ENCODE results near the gene USP11.
"Not testable (repeated sequence)": the region's sequence is repeated elsewhere in the genome, so short reads cannot be mapped to it uniquely, and the experiment has no call there.

Gene USP11

GRCh38 chrX:47248576-47248975, 15.8 kb downstream of the USP11 start:
- no peak for DNase-seq

GRCh38 chrX:47250017-47250347, 17.2 kb downstream of the USP11 start:
- no peak for DNase-seq

GRCh38 chrX:47257620-47258019, 24.8 kb downstream of the USP11 start:
- not testable (repeated sequence) for DNase-seq

GRCh38 chrX:47264483-47265173, 31.8 kb downstream of the USP11 start:
- DNase-seq: no peak

GRCh38 chrX:47266643-47267042, 33.8 kb downstream of the USP11 start:
- no peak for DNase-seq

GRCh38 chrX:47272013-47272408, 39.2 kb downstream of the USP11 start:
- DNase-seq: no peak

GRCh38 chrX:47273011-47273730, 40.4 kb downstream of the USP11 start:
- no peak for DNase-seq

- no peak for DNase-seq
These were observed 45.9 kb downstream of the USP11 start for GRCh38 chrX:47278691-47279090.

GRCh38 chrX:47283015-47283771, 50.4 kb downstream of the USP11 start:
- no peak for DNase-seq

- DNase-seq: not testable (repeated sequence)
These were observed 51.8 kb downstream of the USP11 start for GRCh38 chrX:47284616-47285015.

GRCh38 chrX:47285836-47286320, 53.1 kb downstream of the USP11 start:
- DNase-seq: no peak

GRCh38 chrX:47293106-47293505, 60.3 kb downstream of the USP11 start:
- no peak for DNase-seq

- no peak for DNase-seq
These were observed 64.1 kb downstream of the USP11 start for GRCh38 chrX:47296766-47297365.

- no peak for DNase-seq
These were observed 65.1 kb downstream of the USP11 start for GRCh38 chrX:47297874-47298273.
